GM18861 (cell line): ENCODE measurements around the gene CLEC19A.

Experiments used
- ATAC-seq: cut with Tn5 transposase; IDR thresholded peaks from one replicate; pipeline ENCODE4 v1.9.1; 2021; ENCODE audit not compliant: unreplicated experiment

Gene CLEC19A

DNA sequence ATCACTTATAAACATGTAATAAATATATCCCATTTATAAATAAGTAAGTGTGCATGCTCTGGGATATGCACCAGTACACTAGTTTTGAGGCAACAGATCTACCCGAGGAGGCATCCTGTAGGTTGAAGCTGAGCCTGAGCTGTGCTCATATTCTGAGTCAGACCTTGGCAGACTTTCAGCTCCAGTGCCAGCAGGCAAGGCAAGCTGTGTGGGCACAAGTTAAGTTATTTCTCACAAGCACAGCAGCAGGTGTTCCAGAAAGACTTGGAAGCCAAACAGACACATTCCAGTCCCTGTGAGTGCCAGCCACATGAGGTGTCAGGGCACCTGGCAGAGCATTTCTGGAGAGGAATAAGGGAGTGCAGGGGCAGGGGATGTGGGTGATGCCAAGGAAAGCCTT is 1.3 kb upstream of the CLEC19A start:
- no peak for ATAC-seq

DNA sequence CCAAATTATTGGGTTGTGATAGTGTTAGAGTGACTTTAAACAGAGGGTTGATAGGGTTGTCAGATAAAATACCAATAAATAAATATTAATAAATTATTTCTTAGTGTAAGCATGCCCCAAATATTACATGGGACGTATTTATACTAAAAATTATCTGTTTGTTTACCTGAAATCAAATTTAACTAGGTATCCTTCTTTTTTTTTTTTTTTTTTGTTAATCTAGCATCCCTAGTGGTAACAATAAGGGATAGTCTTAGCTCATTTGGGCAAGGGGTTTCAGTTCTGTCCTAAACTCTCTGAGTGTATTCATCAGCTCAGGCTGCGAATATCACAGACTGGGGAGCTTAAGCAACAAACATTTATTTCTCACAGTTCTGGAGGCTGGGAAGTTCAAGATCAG is 1.3 kb downstream of the CLEC19A start:
- ATAC-seq = no peak

DNA sequence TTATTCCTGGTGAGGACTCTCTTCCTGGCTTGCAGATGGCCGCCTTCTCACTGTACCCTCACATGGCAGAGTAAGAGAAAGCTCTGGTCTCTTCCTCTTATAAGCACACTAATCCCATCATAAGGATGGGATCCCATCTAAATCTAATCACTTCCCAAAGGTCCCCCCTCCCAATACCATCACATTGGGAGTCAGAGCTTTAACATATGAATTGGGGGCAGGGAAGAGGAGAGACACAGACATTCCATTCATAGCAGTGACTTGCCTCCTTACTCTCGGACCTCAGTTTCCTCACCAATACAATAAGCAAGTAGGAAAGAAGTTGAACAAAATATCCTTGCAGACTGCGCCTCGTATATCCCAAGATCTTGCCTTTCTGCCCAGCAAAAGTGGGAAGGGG is 1.7 kb downstream of the CLEC19A start:
- no peak for ATAC-seq

DNA sequence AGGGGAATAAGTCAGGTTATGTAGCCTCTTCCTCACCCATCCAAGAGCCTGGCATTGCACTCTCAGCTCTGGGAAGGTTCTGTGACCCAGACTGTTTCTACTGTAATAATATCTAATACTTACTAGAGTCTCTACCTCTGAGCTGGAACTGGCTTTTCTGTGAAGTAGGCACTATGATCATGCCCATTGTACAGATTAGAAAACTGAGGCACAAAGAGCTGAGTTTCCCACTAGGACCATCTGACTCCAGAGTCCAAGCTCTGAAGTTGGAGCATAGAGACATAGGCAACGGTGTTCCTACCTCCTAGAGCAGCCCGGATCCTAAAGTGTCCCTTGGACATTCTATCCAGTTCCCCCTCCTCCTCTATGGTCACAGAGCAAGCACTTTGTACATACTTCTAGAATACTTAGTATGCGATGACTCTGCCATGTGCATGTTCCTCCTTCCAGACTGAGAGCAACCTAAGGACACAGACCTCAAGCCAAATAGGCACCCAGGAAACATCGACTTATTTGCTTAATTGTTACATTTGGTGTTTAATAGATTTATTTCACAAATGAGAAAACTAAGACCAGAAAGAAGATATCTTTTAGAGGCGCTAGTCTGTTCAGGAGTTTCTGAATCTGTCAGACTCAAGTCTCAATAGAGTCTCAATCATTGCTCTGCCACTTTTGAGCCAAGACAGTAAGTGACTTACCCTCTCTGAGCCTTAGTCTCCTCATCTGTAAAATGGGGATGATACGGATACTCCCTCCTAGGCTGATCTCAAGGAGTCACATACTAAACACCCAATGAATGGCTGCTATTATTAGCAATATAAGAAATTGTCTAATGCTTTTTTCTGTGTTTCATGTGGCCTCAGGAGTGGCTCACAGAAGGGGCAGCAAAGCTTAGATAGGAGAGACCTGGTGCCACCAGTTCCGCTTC is 3.6 kb downstream of the CLEC19A start:
- no peak for ATAC-seq

DNA sequence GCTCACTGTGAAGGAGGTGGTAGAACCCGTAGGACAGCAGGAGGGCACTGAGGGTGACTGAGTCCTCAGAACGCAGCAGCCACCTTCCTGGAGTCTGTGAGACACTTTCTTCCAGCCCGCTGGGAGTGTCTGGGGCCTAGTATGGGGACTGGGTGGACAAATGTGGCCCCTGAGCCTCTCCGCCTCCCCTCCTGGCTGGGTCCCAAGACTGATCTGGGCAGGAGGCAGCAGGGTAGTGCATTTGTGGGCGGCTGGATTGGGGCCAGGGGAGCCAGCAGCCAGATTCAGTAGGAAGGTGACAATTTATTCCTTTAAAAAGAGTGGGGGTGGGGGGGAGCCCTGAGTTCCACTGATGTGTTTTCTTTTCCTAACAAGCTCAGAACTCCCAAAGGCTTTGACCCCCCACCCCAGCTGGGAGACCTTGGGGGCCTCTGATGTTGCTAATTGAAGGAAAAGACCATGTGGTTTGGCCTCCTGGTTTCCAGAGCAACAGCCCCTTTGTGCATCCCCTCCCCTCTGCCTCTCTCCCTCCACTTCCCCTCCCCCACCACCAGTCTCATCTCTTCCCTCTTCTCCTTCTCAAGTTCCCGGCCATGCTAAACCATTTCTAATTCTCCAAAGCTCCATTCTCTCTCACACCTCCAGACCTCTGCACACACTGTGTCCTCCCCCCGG is 4.4 kb downstream of the CLEC19A start:
- no peak for ATAC-seq

DNA sequence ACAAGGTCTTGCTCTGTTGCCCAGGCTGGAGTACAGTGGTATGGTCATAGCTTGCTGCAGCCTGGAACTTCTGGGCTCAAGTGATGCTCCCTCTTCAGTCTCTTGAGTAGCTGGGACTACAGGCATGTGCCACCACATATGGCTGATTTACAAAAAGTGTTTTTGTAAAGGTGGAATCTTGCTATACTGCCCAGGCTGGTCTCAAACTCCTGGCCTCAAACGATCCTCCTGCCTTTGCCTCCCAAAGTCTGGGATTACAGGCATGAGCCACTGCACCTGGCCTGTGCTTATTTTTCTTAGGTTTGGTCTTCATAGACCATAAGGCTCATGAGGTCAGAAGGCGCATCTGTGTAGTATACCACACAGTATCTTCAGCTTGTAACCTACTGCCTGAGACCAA is 5.3 kb downstream of the CLEC19A start:
- no peak for ATAC-seq

DNA sequence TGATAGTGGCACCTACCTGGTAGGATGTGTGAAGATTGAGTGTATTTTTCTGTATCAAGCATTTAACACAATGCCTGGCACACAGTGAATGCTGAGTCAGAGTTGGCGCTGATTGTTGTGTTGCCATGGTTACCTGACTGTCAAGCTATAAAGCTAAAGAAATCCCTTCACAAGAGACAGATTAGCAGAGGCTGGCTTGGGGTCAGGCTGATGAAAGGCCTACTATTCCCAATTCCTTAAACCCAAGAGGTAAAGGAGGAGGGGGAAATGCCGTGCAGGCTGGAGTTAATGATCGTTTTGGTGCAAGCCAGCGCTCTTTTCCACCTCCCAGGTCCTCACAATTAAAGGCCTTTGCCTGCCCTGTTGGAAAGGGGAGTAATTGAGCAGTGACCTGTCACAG is 5.9 kb downstream of the CLEC19A start:
- no peak for ATAC-seq

DNA sequence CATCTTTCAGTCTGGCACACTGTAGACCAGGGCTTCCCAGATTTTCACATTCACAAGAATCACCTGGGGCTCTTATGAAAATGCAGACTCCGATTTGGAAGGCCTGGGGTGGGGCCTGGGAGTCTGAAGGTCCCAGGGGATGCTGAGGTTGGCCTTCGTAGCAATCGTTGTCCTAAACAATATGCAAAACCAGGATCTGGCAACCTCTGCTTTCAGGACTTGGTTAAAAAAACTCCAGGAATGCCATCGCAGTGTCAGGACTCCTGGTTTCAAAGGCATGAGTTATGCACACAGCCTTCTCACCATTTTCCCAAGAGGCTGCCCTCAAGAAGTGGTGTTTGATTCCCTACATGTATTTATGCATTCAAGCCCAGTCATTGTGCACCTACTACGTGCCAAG is 6.7 kb downstream of the CLEC19A start:
- ATAC-seq = no peak

DNA sequence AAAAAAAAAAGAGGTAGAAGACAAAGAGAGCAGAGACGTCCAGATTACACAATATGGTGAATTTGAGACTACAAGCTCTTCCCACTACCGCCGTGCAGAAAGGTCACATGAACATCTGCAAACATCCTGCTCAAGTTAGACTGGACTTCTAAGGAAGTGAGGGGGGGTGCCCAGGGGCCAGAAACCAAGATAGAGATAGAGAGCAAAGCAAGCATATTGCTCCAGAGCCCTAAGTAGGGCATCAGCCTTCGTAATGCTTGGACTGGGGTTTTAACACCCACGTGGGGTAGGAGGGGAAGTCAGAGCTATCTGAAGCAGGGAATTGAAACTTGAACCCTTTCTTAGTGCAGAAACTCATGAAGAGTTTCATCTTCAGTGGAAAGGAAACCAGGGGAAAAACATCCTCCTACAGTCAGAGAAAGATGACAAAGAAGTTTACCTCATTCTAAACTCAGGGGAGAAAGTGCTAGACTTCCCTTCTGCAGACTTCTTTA is 8.7 kb downstream of the CLEC19A start:
- peak; percentile 79 for ATAC-seq

DNA sequence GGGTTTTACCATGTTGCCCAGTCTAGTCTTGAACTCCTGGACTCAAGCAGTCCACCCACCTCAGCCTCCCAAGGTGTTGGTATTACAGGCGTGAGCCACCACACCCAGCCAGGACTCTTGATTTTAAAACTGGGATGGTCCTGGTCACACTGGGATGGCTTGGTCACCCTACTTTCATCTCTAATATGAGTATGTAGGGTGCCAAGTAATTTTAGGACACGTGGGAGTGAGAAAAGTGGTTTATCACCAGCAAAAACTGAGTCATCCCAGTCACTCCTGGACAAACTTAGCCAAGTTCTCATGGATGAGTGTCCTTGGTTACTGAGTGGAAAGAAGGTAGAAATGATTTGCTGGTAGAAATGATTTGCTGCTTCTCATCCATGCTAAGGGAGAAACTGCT is 9.9 kb downstream of the CLEC19A start:
- no peak for ATAC-seq

DNA sequence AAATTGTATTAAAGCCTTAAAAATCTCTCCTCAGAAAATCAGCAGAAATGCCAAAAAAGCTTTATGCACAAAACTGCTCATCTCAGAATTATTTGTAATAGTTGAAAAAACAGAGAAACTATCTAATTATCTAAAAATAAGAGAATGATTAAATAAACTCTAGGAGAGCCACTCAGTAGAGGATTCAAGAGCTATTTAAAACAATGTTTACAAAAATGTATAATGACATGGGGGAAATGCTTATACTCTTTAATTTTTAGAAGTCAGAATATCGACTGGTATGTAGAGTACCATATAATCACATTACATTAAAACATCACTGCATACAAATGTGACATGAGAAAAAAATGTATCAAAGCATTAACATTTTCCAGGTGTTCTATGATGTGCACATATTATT is 11.9 kb downstream of the CLEC19A start:
- ATAC-seq = no peak

DNA sequence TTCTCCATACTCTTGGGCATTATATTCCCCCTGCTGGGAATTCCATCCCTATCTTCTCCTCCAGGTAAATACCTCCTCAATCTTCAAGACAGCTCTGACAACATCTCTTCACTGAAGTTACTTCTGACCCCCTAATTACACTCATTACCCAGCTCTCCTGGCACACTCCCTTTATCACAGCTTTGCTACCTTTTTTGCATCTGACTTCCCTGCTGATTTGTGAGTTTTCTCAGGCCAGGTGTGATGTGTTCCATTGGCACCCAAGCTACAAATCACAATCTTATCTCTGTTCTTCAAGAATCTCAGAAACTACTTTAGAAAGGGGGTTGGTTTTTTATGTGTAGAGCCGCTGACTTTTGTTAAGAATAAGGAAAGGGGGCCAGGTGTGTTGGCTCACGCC is 14.0 kb downstream of the CLEC19A start:
- ATAC-seq = no peak

DNA sequence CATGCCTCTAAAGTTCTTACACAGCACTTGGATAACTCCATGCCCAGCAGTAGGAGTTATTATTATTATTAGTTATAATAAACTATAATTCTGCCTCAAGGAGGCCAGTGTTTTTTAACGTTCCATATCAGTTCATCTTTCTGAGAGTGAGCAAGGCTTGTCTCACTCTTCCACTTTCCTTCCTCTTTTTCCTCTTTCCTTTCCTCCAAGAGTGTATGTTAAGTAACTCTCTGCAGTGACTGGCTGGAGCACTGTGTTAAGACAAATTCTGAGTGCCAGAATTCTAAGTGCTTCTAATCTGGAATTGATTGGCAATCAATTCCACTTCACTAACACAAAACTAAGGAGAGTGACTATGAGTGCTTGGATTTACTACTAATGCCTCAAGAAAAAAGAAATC is 16.4 kb downstream of the CLEC19A start:
- ATAC-seq = no peak

DNA sequence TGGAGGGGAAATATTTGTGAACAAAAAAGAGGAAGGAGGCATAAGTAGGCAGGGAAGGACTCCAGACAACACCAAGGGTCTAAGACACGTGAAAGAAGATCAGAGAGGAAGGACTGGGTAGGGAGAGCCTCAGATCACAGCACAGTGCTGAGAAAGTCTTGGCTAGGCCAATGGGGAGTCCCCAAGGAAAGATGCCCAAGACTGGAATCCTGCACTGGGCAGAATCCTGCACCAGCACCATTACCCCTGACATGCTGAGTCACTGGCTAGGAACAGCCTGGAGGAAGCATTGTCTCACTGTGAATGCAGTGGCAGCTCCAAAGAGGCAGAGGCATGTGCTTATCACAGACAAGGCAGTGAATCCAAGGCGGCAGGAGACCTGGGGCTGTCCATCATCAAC is 19.2 kb downstream of the CLEC19A start:
- no peak for ATAC-seq

DNA sequence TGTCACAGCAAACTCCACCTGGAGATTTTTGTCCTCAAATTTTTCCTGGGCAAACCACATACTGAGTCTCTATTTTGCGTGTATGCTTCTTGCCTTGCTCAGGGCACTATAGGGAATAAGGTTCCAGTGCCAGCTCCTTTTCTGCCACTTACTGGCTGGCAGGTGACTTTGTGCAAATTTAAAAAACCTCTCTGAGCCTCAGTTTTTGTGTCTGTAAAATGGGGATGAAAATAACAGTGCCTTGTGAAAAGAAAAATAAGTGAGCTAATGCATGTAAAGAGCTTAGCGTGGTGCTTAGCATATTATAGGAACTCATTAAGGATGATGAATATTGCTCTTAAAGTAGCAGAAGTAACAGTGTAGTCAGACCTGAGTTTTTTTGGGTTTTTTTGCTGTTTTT is 19.9 kb downstream of the CLEC19A start:
- ATAC-seq = no peak

DNA sequence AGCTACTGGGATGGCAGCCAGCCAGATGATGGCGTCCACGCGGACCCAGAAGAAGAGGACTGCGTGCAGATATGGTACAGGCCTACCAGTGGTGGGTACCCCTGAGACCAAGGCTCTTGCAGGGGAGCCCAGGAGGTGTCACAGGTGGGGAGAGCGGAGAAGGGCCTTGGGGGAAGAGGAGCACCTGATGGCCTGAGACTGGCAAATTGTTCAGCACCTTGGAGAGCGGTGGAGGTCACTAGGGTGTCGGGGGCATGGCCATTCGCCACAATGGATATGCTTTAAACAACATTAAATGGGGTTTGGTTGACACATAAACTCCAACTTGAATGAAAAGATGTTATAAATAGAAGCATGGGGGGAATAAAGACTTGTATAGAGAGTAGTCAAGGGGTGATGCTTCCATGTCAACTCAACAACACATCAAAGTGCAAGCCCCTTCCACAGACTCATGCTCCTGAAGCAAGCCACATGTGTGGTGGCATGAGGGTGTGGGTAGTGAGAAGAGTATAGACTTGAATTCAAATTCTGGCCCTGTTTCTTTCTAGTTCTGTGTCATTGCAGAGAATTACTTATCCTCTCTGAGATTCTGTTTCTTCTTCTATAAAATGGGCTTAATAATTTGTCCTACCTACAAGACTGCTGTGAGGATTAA is 22.2 kb downstream of the CLEC19A start:
- no peak for ATAC-seq

DNA sequence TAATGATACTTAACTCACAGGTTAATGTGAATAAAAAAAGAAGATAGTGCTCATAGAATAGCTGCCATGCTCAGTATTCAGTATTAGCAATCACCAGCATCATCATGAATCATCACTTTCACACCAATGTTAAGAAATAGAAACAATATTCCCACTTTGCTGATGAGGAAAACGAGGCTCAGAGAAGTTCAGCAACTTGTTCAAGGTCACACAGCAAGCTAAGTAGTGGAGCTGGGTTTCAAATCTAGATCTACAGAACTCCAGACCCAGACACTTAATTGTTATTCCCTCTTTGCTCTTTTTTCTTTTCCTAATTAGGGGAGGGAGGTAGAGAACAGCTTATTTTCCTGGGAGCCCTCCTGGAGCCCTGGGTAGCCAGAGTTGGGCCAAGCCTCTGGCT is 22.9 kb downstream of the CLEC19A start:
- no peak for ATAC-seq

DNA sequence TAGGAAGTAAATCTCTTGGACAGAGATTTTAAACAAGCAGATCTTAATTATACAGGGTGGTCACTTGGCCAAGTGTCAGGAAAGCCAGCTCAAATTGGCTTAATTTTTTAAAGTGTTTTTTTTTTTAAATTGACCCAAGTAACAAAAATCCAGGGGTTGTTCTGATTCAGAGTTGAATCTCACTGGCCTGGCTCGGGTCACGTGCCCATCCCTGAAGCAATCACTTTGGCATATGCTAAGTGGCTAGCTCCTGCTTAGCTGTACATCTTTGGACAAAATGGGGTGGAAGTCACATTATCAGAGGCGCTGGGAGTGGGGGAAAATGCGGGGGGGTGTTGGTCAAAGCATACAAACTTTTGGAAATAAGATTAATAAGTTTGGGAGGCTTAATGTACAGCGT is 23.6 kb downstream of the CLEC19A start:
- no peak for ATAC-seq

DNA sequence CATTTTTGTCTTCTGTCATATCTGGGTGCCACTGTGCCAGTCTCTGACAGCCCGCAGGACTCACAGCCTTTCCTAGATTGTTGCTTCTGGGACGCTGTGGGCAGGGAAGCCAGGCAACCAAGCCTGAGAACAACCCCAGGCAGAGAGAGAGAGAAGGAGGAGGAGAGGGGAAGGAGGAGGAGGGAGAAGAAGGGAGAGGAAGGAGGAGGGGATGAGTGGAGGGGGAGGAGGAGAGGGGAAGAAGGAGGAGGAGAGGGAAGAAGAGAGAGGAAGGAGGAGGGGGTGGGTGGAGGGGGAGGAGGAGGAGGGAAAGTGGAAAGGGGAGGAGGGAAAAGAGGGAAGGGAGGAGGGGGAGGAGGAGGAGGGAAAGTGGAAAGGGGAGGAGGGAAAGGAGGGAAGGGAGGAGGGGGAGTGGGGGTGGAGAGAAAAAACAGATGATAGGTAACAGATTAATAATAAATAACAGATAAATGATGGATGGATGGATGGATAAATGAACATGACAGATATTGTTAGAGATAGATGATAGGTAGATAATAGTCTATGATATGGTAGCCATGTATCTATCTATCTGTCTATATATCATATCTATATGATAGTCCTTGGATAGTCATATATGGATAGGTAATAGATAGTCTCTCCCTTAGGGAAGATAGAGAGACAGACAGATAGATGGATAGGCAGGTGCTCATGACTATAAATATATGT is 29.3 kb downstream of the CLEC19A start:
- no peak for ATAC-seq

DNA sequence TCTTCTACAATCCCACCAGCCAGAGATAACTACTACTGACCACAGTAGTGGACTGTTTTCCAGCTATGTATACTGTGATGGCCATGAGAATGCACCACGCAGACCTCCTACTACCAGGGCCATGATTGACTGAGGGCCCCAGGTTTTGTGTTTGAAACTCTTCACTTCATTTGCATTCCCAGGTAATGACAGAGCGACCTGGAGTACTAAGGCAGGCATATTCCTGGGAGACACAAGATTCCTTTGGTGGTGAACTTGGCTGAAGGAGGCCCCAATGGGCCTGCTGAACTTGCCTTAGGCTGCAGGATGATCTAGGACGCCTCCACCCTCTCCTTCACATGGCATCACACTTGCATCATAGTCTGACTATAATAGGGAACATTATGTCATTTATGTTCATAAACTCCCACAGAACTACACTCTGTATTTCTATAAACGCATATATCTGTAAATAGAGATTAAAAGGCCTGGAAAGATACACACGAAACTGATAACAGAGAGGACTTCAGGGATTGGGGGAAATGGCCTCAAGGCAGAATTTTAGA is 30.4 kb downstream of the CLEC19A start:
- no peak for ATAC-seq

DNA sequence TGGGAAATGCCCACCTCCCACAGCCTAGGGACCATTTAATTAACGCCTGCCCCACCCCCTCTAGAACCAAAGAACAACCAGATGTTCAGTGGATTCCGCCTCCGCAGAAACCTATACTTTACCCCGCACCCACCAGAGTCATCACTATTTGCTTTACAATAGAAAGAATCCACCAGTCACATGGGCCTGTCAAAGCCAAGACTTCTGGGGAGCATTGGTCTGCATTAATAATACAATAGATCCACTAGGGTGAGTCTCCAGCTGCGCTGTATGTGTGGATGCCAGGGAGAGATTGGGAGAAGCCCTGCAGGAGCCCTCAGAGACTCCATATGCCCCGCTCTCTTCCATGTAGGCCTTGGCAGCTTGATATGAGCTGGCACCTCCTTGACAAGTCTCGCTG is 31.3 kb downstream of the CLEC19A start:
- ATAC-seq = no peak
